HepG2 (cell line): ENCODE measurements around the gene CYBC1. TPM values are rescaled to one million over a fixed set of nuclear protein-coding genes. Genes with fewer than 3 reads are reported as not detected.
A peak's percentile ranks its signal among the peaks of the same experiment; 100 is the strongest.

ENCODE experiments used
- ATAC-seq: fragments of 200-7000 bp; cut with Tn5 transposase; 3 replicates; pipeline ENCODE4 v1.9.1; 2020; ENCODE audit warnings: mild to moderate bottlenecking, moderate library complexity
- BruUV-seq: library from RNA; stranded (reverse); fragments of 400-500 nt; replicated peaks from 2 replicates; lab custom pipeline; 2021; lab: Mats Ljungman, UMichigan
- CTCF ChIA-PET: fragments of 300-600 bp; formaldehyde crosslinking; extraction: SDS; loops from one replicate; lab custom pipeline; 2021; ENCODE audit warnings: low total read pairs, inconsistent platforms, low intra/inter-chr PET ratio; lab: Yijun Ruan, JAX
- POLR2A ChIA-PET: fragments of 350-600 bp; sonication (Branson Sonifier 250); formaldehyde crosslinking; loops from one replicate; lab custom pipeline; 2020; ENCODE audit warnings: antibody characterized with exemption, inconsistent platforms; lab: Yijun Ruan, JAX
- DNase-seq: peaks from one replicate; pipeline ENCODE4 v3.0.0-alpha.2; 2015; ENCODE audit warnings: low spot score
- FAIRE-seq: peaks from 3 replicates; lab custom pipeline; 2011; peaks lifted over from hg19 to GRCh38; lab: Jason Lieb, UNC
- H2AFZ ChIP-seq: one replicate; pipeline ENCODE4 v1.6.1; 2011; ENCODE audit warnings: low read length, inconsistent platforms
- H3K27ac ChIP-seq: fragments of 300-600 bp; 3 replicates; pipeline ENCODE4 v1.8.0; 2011; ENCODE audit warnings: mixed run types, mild to moderate bottlenecking, mixed read lengths, low read length, inconsistent platforms; ENCODE audit not compliant: insufficient read depth; ENCODE audit errors: extremely low read length
- H3K27me3 ChIP-seq, 2 experiments: fragments of 200-600 bp in 1 of 2; 2 replicates in 1 of 2; 3 replicates in 1 of 2; pipeline versions ENCODE4 v1.6.0 to v1.8.0; 2011; ENCODE audit warnings: low read length in 2 of 2, mild to moderate bottlenecking in 2 of 2, moderate library complexity in 2 of 2, inconsistent platforms in 1 of 2; ENCODE audit not compliant: insufficient read depth in 2 of 2, control insufficient read depth in 1 of 2
- H3K36me3 ChIP-seq, 2 experiments: fragments of 200-600 bp in 1 of 2; replicated peaks in 1 of 2; 2 replicates in 1 of 2; 3 replicates in 1 of 2; pipeline versions ENCODE4 v1.5.1 to v1.8.0; 2011; ENCODE audit warnings: low read length in 2 of 2, inconsistent platforms in 1 of 2; ENCODE audit not compliant: insufficient read depth in 2 of 2, control insufficient read depth in 1 of 2
- H3K4me1 ChIP-seq: 2 replicates; pipeline ENCODE4 v1.5.1; 2012; ENCODE audit warnings: low read length, inconsistent platforms; ENCODE audit not compliant: insufficient read depth
- H3K4me2 ChIP-seq: 2 replicates; pipeline ENCODE4 v1.6.0; 2011; ENCODE audit warnings: low read depth, low read length, inconsistent platforms
- H3K4me3 ChIP-seq, 3 experiments: fragments of 200-600 bp in 1 of 3; sonication (generic), shearing (Covaris generic) in 1 of 3; replicated peaks in 1 of 3; 2 replicates each; pipeline ENCODE4 v1.5.1; 2011 to 2016; ENCODE audit warnings: low read length in 3 of 3, inconsistent platforms in 2 of 3, low read depth in 2 of 3, mild to moderate bottlenecking in 2 of 3, control low read depth in 1 of 3, mixed read lengths in 1 of 3; ENCODE audit not compliant: insufficient read depth in 1 of 3
- H3K79me2 ChIP-seq: one replicate; pipeline ENCODE4 v1.6.1; 2011; ENCODE audit warnings: low read length, inconsistent platforms; ENCODE audit not compliant: insufficient read depth
- H3K9ac ChIP-seq: 2 replicates; pipeline ENCODE4 v1.6.0; 2011; ENCODE audit warnings: mild to moderate bottlenecking, low read depth, low read length, inconsistent platforms; ENCODE audit not compliant: insufficient read depth
- H3K9me3 ChIP-seq: 2 replicates; pipeline ENCODE4 v1.5.1; 2012; ENCODE audit warnings: mild to moderate bottlenecking, low read length
- H4K20me1 ChIP-seq: 2 replicates; pipeline ENCODE4 v1.6.0; 2011; ENCODE audit warnings: inconsistent platforms, mild to moderate bottlenecking, low read length, moderate library complexity; ENCODE audit not compliant: insufficient read depth
- AGO2 ChIP-seq: fragments of 200-400 bp; formaldehyde crosslinking; optimal IDR thresholded peaks from 2 replicates; pipeline ENCODE3; 2017; ENCODE audit warnings: mild to moderate bottlenecking, low read depth, low read length, moderate library complexity
- DNMT1 ChIP-seq: sonication (generic); formaldehyde crosslinking; IDR thresholded peaks from 2 replicates; pipeline ENCODE4 v1.5.1; 2020; ENCODE audit warnings: mild to moderate bottlenecking, missing genetic modification reagents
- FOXP4 ChIP-seq: sonication (generic); formaldehyde crosslinking; IDR thresholded peaks from 2 replicates; pipeline ENCODE4 v1.4.0; 2020; ENCODE audit warnings: missing genetic modification reagents
- GPN1 ChIP-seq: sonication (generic); formaldehyde crosslinking; IDR thresholded peaks from 2 replicates; pipeline ENCODE4 v1.5.1; 2020; ENCODE audit warnings: missing genetic modification reagents, borderline replicate concordance
- HCFC1 ChIP-seq: fragments of 150-350 bp; IDR thresholded peaks from 2 replicates; pipeline ENCODE4 v1.6.1; 2014; ENCODE audit warnings: low read depth, low read length
- JARID2 ChIP-seq: sonication (generic); formaldehyde crosslinking; IDR thresholded peaks from 2 replicates; pipeline ENCODE4 v1.8.1; 2023; ENCODE audit warnings: missing genetic modification reagents, inconsistent platforms; ENCODE audit not compliant: insufficient replicate concordance
- JUND ChIP-seq: sonication (generic); formaldehyde crosslinking; IDR thresholded peaks from 2 replicates; pipeline ENCODE4 v1.8.0; 2022; ENCODE audit warnings: mild to moderate bottlenecking, missing genetic modification reagents
- MATR3 ChIP-seq: sonication (generic); formaldehyde crosslinking; IDR thresholded peaks from 2 replicates; pipeline ENCODE4 v1.4.0; 2020; ENCODE audit warnings: missing genetic modification reagents
- PAWR ChIP-seq: sonication (generic); formaldehyde crosslinking; IDR thresholded peaks from 2 replicates; pipeline ENCODE4 v1.4.0; 2020; ENCODE audit warnings: missing genetic modification reagents, mild to moderate bottlenecking, borderline replicate concordance
- PHF20 ChIP-seq: sonication (generic); formaldehyde crosslinking; IDR thresholded peaks from 2 replicates; pipeline ENCODE4 v1.5.0; 2020; ENCODE audit warnings: mild to moderate bottlenecking, missing genetic modification reagents
- PITX1 ChIP-seq: sonication (generic); formaldehyde crosslinking; IDR thresholded peaks from 2 replicates; pipeline ENCODE4 v1.5.1; 2020; ENCODE audit warnings: mild to moderate bottlenecking, missing genetic modification reagents
- POLR2A ChIP-seq, 2 experiments: IDR thresholded peaks; 2 replicates each; pipeline ENCODE4 v1.6.1; 2011; ENCODE audit warnings: low read depth in 2 of 2, low read length in 2 of 2, mild to moderate bottlenecking in 1 of 2, moderate library complexity in 1 of 2; ENCODE audit not compliant: insufficient read depth in 1 of 2
- ZBTB20 ChIP-seq: sonication (generic); formaldehyde crosslinking; IDR thresholded peaks from 2 replicates; pipeline ENCODE4 v1.8.1; 2023; ENCODE audit warnings: missing genetic modification reagents, low read depth, mild to moderate bottlenecking, borderline replicate concordance
- ZNF121 ChIP-seq: sonication (generic); formaldehyde crosslinking; IDR thresholded peaks from 2 replicates; pipeline ENCODE4 v1.5.0; 2020; ENCODE audit warnings: mild to moderate bottlenecking, missing genetic modification reagents
- ZNF136 ChIP-seq: sonication (generic); formaldehyde crosslinking; IDR thresholded peaks from 2 replicates; pipeline ENCODE4 v1.8.1; 2022; ENCODE audit warnings: low read depth, mild to moderate bottlenecking, moderate library complexity, missing genetic modification reagents
- WGBS: methylation state at CpG from one replicate; pipeline ENCODE4 v1.1.6; 2017; ENCODE audit warnings: low lambda C conversion rate; 5-methylcytosine and 5-hydroxymethylcytosine counted together
- in situ Hi-C: cut with HindIII; loops from 2 replicates; pipeline ENCODE4 v1.10.0; 2017; ENCODE audit warnings: low pct_unique_long_range_greater_than_20kb; ENCODE audit not compliant: extremely low pct_ligation_motif_present
- intact Hi-C: fragments of 100-400 bp; cut with micrococcal nuclease; formaldehyde crosslinking; loops from one replicate; pipeline ENCODE4 v1.10.0; 2022; ENCODE audit not compliant: unreplicated experiment
- polyA plus RNA-seq, 8 experiments: library from polyadenylated mRNA; depleted of rRNA in 3 of 8; stranded (reverse) in 7 of 8; unstranded in 1 of 8; fragments of >200 nt; fragmentation: Illumina TruSeq in 4 of 8; extraction: Trizol in 4 of 8; gene quantifications; 2 replicates each; pipeline versions ENCODE4 v1.2.1 to v1.2.3, GENCODE V29; 2011 to 2016; ENCODE audit warnings: low read depth in 4 of 8, missing spikeins in 1 of 8, mixed read lengths in 1 of 8; ENCODE audit not compliant: insufficient read depth in 1 of 8
- total RNA-seq, 5 experiments: library from RNA; depleted of rRNA; stranded (reverse); fragments of >200 nt; fragmentation: Illumina TruSeq; extraction: Trizol; gene quantifications; 2 replicates each; pipeline ENCODE4 v1.2.3, GENCODE V29; 2016; ENCODE audit warnings: low read depth in 1 of 5

The CYBC1 gene
- total and polyA plus RNA-seq, 2 of the 13 experiments (the other 11 are each of a cell fraction or from before 2014, with no cell fraction given), result 43.4 to 44.1 TPM

DNA sequence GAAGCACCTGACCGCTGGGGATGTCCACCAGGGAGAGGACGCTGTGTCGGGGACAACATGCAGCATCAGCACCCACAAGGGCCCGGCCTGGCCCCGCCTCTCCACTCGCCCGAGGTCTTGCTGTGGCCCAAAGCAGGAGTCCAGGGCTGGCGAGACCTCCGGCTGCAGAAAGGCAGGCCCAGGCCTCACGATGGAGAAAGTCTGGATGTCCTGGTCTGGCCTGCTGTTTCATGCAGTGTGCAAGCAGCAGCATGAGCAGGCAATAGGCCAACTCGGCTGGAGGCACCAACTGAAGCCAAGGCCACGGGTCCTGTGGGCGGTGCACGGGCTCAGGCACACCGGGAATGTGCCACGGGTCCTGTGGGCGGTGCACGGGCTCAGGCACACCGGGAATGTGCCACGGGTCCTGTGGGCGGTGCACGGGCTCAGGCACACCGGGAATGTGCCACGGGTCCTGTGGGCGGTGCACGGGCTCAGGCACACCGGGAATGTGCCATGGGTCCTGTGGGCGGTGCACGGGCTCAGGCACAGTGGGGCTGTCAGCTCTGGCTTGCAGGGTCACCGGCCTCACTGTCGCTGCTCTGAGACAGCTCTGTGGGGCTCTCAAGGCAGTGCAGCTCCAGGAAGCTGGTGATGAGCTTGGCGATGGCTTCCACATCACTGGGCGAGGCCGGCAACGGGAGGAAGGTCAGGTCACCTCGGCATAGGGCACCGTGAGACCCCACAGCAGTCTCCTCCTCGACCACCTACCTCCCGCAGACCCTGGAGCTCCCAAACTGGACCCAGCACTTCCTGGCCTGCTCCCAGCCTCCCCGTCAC, 6.9 kb downstream of the CYBC1 start:
- in situ Hi-C loops (no loop called here), intact Hi-C loops (no loop called here)
- ChIA-PET CTCF (no interaction called here), POLR2A (no interaction called here)
- FAIRE-seq, result no peak
- no peak overlapping the region for H3K4me3 ChIP-seq
- H3K4me1 ChIP-seq, result no peaks in the 10 kb centered on the region
- H2AFZ ChIP-seq, result no peak overlapping the region
- H3K9me3 ChIP-seq, result no peaks in the 10 kb centered on the region
- BruUV-seq, result no TSS peak
- H4K20me1 ChIP-seq, result no peaks in the 10 kb centered on the region
- peak; percentile 72 for TF ChIP-seq AGO2
- no peak for TF ChIP-seq HCFC1
- TF ChIP-seq PITX1 (CRISPR knock-in tag), result no peak
- H3K4me2 ChIP-seq, result no peak overlapping the region
- no peaks in the 10 kb centered on the region for H3K79me2 ChIP-seq
- no peak for DNase-seq
- no peak for ATAC-seq
- no peaks in the 10 kb centered on the region for H3K27me3 ChIP-seq
- no peak overlapping the region for H3K27ac ChIP-seq
- H3K36me3 ChIP-seq, result peaks cover 6 to 9% of the 10 kb centered on the region in 2 experiments
- H3K9ac ChIP-seq, result no peak overlapping the region
- WGBS, result 93% methylated on average over 12 of the region's 40 CpGs

- Histone ChIP-seq H3K9ac (no peak overlapping the region), H3K79me2 (no peaks in the 10 kb centered on the region), H3K4me3 (no peak overlapping the region), H3K4me1 (no peaks in the 10 kb centered on the region), H3K27ac (no peak overlapping the region), H3K4me2 (no peak overlapping the region), H2AFZ (no peak overlapping the region), H3K27me3 (no peaks in the 10 kb centered on the region), H4K20me1 (no peaks in the 10 kb centered on the region), H3K36me3 (peaks cover 6 to 9% of the 10 kb centered on the region in 2 experiments), H3K9me3 (no peaks in the 10 kb centered on the region)
- DNase-seq, result no peak
- POLR2A ChIA-PET, result interaction anchor here (0.6 kb wide), 1 partner anchor 169 kb away, joined by 3 read pairs; no protein-coding TSS in a partner anchor
- no peak for FAIRE-seq
- CTCF ChIA-PET, result no interaction called here
- TSS peak; percentile 73 for BruUV-seq
- in situ Hi-C loops, result no loop called here
- intact Hi-C loops, result no loop called here
- ATAC-seq, result no peak
- WGBS, result 92% methylated on average over 25 of the region's 28 CpGs
- TF ChIP-seq FOXP4 (CRISPR knock-in tag) (no peak), JARID2 (no peak), ZNF121 (CRISPR knock-in tag) (0 out of 2 replicates have a peak, but pooled peaks have one; percentile 14), MATR3 (CRISPR knock-in tag) (0 out of 2 replicates have a peak, but pooled peaks have one; percentile 22), PHF20 (CRISPR knock-in tag) (no peak), ZBTB20 (CRISPR knock-in tag) (no peak), POLR2A (IDR thresholded peaks at IDR 0.05; ENCODE audit: insufficient read depth in 1 of 2, low read depth in 2 of 2, low read length in 2 of 2) (peak in 1 of 2 experiments; percentile 5; a peak in 1 of 4 replicates), ZNF136 (no peak), DNMT1 (CRISPR knock-in tag) (no peak), PAWR (CRISPR knock-in tag) (no peak), JUND (no peak), GPN1 (CRISPR knock-in tag) (no peak)
Observed at GRCh38 chr17:82442643-82443464, 7.7 kb downstream of the CYBC1 start.
